Esophagus (tissue), 2 donors: ENCODE results near the gene EPB41L3. TPM values are rescaled to one million over a fixed set of nuclear protein-coding genes. Genes with fewer than 3 reads are reported as not detected.

Experiments used
- H3K27ac ChIP-seq, 2 donors: one replicate each; pipeline ENCODE4 v1.5.1; 2013; ENCODE audit warnings: low read depth in 2 of 2, mild to moderate bottlenecking in 2 of 2, inconsistent platforms in 1 of 2, low read length in 1 of 2, moderate library complexity in 1 of 2
- H3K27me3 ChIP-seq, 2 donors: one replicate each; pipeline ENCODE4 v1.6.1; 2013; ENCODE audit warnings: low read length in 2 of 2, control low read depth in 1 of 2, mild to moderate bottlenecking in 1 of 2; ENCODE audit not compliant: insufficient read depth in 2 of 2, control insufficient read depth in 1 of 2
- H3K36me3 ChIP-seq, 2 donors: one replicate each; pipeline ENCODE4 v1.6.1; 2013; ENCODE audit warnings: low read length in 1 of 2; ENCODE audit not compliant: control insufficient read depth in 2 of 2, insufficient read depth in 2 of 2
- H3K4me1 ChIP-seq, 2 donors: one replicate each; pipeline ENCODE4 v1.6.1; 2013; ENCODE audit warnings: low read length in 1 of 2; ENCODE audit not compliant: control insufficient read depth in 2 of 2, insufficient read depth in 2 of 2
- H3K4me3 ChIP-seq, 2 donors: one replicate each; pipeline ENCODE4 v1.5.1; 2013; ENCODE audit warnings: low read length in 2 of 2, mild to moderate bottlenecking in 2 of 2, low read depth in 1 of 2, moderate library complexity in 1 of 2
- H3K9me3 ChIP-seq, 2 donors: one replicate each; pipeline ENCODE4 v1.6.1; 2013; ENCODE audit warnings: mild to moderate bottlenecking in 2 of 2, low read depth in 1 of 2, low read length in 1 of 2, moderate library complexity in 1 of 2; ENCODE audit not compliant: control insufficient read depth in 2 of 2, insufficient read depth in 1 of 2
- WGBS, 2 donors: extraction: QIAGEN DNeasy Blood & Tissue Kit; methylation state at CpG; one replicate each; pipeline ENCODE4 v1.1.7; 2013; 5-methylcytosine and 5-hydroxymethylcytosine counted together
- polyA plus RNA-seq, 2 donors: library from polyadenylated mRNA; stranded (reverse); fragments of 200-250 nt; gene quantifications; one replicate each; pipeline ENCODE4 v1.2.3, GENCODE V29; 2013
- donor health status: healthy with polysubstance abuse.
- donor health status: Bipolar disorder and iron deficiency.

Gene EPB41L3
- polyA plus RNA-seq, 2 donors, result 13.6 to 28.7 TPM

DNA sequence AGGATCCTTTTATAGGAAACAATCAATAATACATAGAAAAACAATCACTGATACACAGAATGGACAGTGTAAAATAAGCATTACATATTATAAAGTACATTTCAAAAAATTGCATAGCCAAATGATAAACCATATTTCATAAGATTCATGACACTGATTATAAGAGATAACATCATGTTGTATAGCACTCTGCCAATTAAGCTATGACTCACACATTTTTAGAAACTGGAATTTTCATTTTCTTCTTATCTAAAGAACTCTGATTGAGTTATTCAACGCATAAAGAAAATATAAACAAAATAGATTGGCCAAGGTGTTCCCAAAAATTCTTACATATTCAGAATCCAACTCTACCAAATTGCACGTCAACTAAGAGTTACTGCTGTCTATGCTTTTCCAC, 5.9 kb downstream of the EPB41L3 start:
- H3K27me3 ChIP-seq, result no peaks in the 10 kb centered on the region
- no peaks in the 10 kb centered on the region for H3K9me3 ChIP-seq
- no peaks in the 10 kb centered on the region for H3K4me1 ChIP-seq
- H3K36me3 ChIP-seq, result no peaks in the 10 kb centered on the region
- WGBS, 2 donors, result 76 to 82% methylated on average over 2 of the region's 2 CpGs
- no peak overlapping the region for H3K27ac ChIP-seq
- H3K4me3 ChIP-seq, result no peak overlapping the region

DNA sequence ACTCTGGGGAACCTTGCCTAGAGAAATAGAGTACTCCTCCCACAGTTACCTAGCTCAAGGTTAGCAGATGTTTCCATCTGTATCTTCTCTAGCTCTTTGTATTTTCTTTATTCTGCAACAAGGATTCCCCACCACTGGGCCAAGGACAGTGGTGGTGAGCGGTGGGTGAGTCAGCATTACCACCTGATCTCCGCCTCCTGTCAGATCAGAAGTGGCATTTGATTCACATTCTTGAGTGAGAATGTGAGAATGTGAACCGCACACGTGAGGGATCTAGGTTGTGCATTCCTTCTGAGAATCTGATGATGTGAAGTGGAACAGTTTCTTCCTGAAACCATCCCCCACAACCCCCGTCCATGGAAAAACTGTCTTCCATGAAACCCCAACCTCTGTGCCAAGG, 9.0 kb downstream of the EPB41L3 start:
- no peak overlapping the region for H3K27ac ChIP-seq
- 85 to 87% methylated on average over 5 of the region's 5 CpGs for WGBS, 2 donors
- H3K36me3 ChIP-seq, result no peaks in the 10 kb centered on the region
- no peak overlapping the region for H3K4me3 ChIP-seq
- H3K27me3 ChIP-seq, result no peaks in the 10 kb centered on the region
- H3K4me1 ChIP-seq, result no peaks in the 10 kb centered on the region
- no peaks in the 10 kb centered on the region for H3K9me3 ChIP-seq

DNA sequence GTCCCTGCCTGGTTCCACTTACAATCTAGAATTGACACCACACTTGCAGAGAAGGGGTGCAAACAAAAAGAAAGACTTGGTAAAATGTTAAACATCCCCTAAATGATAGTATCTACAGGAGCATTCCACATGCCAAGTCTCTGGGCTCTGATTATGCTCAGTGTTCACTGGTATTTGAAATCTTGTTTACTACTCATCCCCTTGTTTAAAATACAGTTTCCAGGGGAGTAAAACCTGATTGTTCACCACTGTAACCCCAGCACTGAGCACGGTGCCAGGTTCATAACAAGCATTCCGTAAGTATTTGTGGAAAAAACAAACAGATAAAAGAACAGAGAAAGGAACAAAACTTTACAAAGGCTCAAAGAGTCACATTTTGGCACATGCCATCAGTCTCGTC, 11.7 kb downstream of the EPB41L3 start:
- H3K9me3 ChIP-seq, result no peaks in the 10 kb centered on the region
- 38 to 56% methylated on average over 3 of the region's 3 CpGs for WGBS, 2 donors
- no peaks in the 10 kb centered on the region for H3K27me3 ChIP-seq

DNA sequence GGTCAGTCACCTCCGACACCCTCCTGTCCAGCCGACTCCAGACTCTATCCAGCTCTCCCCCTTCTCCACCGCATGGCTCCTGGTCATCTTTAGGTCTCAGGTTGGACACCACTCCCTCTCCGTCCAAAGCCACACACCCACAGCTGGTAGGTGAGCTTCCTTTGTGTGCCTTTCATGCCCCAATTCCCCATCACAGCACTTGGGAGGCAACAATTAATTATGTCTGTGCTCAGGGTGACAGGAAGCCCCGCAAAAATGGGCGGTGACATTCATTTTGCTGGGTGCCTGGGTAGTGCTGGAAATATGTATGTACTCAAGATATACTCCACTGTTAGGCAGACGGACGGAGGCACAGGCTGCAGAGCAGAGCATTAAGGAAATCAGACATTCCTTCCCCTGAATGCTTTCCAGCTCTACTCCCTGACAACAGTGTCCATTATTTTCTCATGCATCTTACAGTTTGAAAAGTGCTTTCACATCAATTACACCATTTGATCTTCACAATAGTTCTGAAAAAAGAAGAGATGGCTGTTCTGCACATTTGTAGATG, 13.1 kb downstream of the EPB41L3 start:
- H3K4me1 ChIP-seq, result no peaks in the 10 kb centered on the region
- WGBS, 2 donors, result 72 to 78% methylated on average over 8 of the region's 8 CpGs
- H3K27ac ChIP-seq, result no peak overlapping the region
- H3K36me3 ChIP-seq, result no peaks in the 10 kb centered on the region
- no peaks in the 10 kb centered on the region for H3K27me3 ChIP-seq
- H3K4me3 ChIP-seq, result no peak overlapping the region
- no peaks in the 10 kb centered on the region for H3K9me3 ChIP-seq

More for the DNA sequence above, 11.7 kb downstream of the EPB41L3 start:
- no peaks in the 10 kb centered on the region for H3K36me3 ChIP-seq
- H3K4me3 ChIP-seq, result no peak overlapping the region
- no peak overlapping the region for H3K27ac ChIP-seq
- H3K4me1 ChIP-seq, result no peaks in the 10 kb centered on the region

DNA sequence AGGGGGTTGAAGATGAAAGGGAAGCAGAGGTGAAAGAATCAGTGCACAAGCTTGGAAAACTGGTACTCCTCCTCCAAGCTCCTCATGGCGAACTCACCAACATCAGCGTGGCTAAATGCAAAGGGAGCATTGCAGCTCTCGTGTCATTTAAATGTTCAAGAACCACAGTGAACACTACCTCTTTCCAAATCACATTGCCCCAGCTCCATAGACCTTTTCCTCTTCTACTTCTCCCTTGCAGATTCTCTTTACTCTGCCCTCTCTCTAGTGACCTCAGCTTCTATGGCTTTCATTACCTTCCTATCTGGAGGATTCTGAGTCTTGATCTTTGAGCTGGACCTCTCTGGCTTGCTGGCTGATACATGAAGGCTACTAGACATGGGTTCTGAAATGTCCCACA, 14.3 kb downstream of the EPB41L3 start:
- Histone ChIP-seq H3K4me3 (no peak overlapping the region), H3K9me3 (no peaks in the 10 kb centered on the region), H3K36me3 (no peaks in the 10 kb centered on the region), H3K27ac (no peak overlapping the region), H3K4me1 (no peaks in the 10 kb centered on the region), H3K27me3 (no peaks in the 10 kb centered on the region)
- WGBS, 2 donors, result 84 to 90% methylated on average over 3 of the region's 3 CpGs

DNA sequence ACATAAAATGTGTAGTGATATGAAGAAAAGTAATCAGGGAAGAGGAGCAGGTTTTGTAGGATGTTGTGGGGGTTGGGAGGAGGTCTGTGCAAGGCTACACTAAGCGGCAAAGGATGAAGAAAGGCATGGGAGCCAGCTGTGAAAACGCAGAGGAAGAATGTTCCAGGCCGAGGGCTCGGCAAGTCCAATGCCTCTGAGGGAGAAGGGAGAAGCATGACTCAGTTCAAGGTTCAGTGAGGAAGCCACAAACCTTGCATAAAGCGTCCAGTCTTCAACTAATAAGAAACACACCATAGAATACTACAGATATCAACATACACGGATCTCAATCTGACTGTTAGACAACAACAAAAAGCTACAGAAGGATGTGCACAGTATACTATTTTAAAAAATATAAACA, 16.2 kb downstream of the EPB41L3 start:
- no peak overlapping the region for H3K27ac ChIP-seq
- H3K36me3 ChIP-seq, result no peaks in the 10 kb centered on the region
- H3K9me3 ChIP-seq, result no peaks in the 10 kb centered on the region
- 45 to 56% methylated on average over 6 of the region's 6 CpGs for WGBS, 2 donors
- no peaks in the 10 kb centered on the region for H3K27me3 ChIP-seq
- no peak overlapping the region for H3K4me3 ChIP-seq
- H3K4me1 ChIP-seq, result no peaks in the 10 kb centered on the region

DNA sequence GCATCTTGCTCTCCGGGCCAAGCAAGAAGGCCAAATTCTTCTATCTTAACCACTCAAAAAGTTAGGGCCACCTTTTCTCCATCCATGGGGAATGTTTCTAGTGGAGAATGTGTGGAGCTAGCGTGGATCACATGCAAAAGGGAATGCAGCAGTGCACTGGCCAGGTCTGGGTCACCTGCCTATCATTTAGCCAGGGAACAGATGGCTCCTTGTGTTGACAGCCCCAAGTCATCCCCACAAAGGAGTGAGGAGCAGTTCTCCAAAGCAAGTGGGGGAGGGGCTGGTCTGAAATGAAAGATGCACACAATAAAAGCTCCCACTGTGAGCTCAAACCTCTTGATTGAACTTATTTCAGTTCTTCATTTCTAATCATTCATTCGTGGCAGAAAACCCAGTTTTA, 19.1 kb downstream of the EPB41L3 start:
- Histone ChIP-seq H3K27ac (no peak overlapping the region), H3K4me1 (no peaks in the 10 kb centered on the region), H3K4me3 (no peak overlapping the region), H3K27me3 (no peaks in the 10 kb centered on the region), H3K9me3 (no peaks in the 10 kb centered on the region), H3K36me3 (no peaks in the 10 kb centered on the region)
- 73 to 79% methylated on average over 3 of the region's 3 CpGs for WGBS, 2 donors

DNA sequence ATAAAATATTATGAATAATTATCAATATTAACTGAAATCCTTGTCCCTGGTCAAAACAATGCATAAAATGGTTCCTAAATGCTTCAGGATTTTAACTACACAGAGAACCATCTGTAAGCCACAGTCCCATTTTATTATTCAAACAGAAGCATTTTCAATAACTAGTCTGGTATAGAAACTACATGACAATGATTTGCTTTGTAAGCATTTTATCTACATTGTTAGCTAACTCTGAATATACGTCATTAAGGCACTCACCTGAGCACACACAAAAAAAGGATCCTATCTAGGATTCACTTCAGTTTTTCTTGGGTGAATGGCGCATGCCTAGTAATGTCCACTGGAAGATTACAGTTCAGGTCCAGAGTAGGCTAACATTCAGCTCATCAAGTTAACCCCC, 22.8 kb downstream of the EPB41L3 start:
- WGBS, 2 donors, result 88 to 90% methylated on average over 2 of the region's 2 CpGs

DNA sequence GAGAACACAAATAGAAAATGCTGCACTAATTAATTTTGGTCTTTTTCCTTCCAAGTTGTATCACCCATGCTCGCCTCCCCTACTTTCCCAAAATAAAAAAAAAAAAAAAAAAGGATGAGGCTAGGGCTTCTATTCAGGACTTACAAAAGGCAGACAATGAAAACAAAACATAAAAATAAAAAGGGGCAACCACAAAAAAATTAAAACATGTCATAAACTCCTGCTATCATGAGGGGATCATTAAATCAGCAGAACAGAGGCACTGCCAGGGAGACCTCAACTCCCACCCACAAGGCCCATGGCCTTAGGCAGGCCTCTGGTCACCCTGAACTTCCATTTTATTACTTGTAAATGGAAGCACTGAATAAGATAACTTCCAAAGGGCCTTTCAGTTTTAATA, 23.3 kb downstream of the EPB41L3 start:
- H3K4me1 ChIP-seq, result no peaks in the 10 kb centered on the region
- no peaks in the 10 kb centered on the region for H3K36me3 ChIP-seq
- no peaks in the 10 kb centered on the region for H3K27me3 ChIP-seq
- WGBS, 2 donors, result 75 to 80% methylated on average over 1 of the region's 1 CpG
- no peak overlapping the region for H3K27ac ChIP-seq
- H3K4me3 ChIP-seq, result no peak overlapping the region
- no peaks in the 10 kb centered on the region for H3K9me3 ChIP-seq

More for the DNA sequence above, 22.8 kb downstream of the EPB41L3 start:
- no peaks in the 10 kb centered on the region for H3K27me3 ChIP-seq
- no peaks in the 10 kb centered on the region for H3K36me3 ChIP-seq
- H3K27ac ChIP-seq, result no peak overlapping the region
- no peaks in the 10 kb centered on the region for H3K4me1 ChIP-seq
- no peak overlapping the region for H3K4me3 ChIP-seq
- H3K9me3 ChIP-seq, result no peaks in the 10 kb centered on the region

DNA sequence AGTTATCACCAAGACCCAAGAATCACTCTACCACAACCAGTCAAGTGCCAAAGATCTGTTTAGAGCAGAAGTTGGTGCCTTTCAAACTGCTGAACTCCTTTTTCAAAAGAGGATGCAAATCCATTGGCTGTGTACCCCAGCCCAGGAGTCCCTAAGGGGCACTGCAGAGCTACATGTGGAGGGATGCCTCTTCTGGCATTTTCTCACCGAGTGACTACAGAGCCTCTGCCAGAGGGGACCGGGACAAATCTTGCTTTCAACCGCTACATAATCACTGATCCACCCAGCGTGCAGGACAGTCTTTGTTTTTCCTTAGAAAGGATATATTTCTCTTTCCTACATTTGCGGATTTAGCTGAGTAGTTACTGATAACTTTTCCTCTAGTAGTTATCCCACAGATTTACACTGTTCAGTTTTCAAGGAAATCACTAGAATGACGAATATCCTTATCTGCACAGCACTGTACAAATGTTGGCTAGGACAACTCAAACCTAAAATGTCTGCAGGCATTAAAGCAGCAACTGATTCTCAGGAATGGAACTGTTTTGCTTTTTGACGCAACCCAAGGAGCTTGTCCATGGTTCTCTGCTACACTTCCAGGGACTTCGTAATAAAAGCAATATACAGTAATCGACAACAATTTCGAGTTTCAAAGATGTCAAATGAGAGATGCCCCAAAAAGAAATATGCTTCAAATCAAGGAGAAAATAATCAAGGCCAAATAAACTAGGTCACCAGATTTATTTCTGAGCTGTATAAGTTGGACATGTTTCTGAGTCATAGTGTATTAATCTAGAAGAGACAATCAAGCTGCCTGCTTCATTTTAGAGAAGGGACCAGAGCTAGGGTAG, 24.1 kb downstream of the EPB41L3 start:
- H3K4me1 ChIP-seq, result no peaks in the 10 kb centered on the region
- no peaks in the 10 kb centered on the region for H3K36me3 ChIP-seq
- H3K9me3 ChIP-seq, result no peaks in the 10 kb centered on the region
- WGBS, 2 donors, result 71 to 74% methylated on average over 10 of the region's 10 CpGs
- H3K27me3 ChIP-seq, result no peaks in the 10 kb centered on the region
- no peak overlapping the region for H3K4me3 ChIP-seq
- H3K27ac ChIP-seq, result no peak overlapping the region
